OCI-LY1 (cell line): ENCODE measurements around the gene NUP98.
A peak's percentile ranks its signal among the peaks of the same experiment; 100 is the strongest.

Source experiments
- H2AFZ ChIP-seq: fragments of 200-600 bp; sonication (generic), shearing (Covaris generic); 2 replicates; pipeline ENCODE4 v1.6.0; 2014; ENCODE audit warnings: antibody characterized with exemption, mild to moderate bottlenecking, low read length
- H3F3A ChIP-seq: fragments of 200-600 bp; sonication (generic), shearing (Covaris generic); 2 replicates; pipeline ENCODE4 v1.6.0; 2014; ENCODE audit warnings: mild to moderate bottlenecking, antibody characterized with exemption, low read length, moderate library complexity; ENCODE audit not compliant: insufficient read depth
- H3K27ac ChIP-seq: fragments of 200-600 bp; sonication (generic); 2 replicates; pipeline ENCODE4 v1.5.1; 2014; ENCODE audit warnings: low read length, mixed run types, mild to moderate bottlenecking, low read depth; ENCODE audit not compliant: poor library complexity, severe bottlenecking
- H3K27me3 ChIP-seq: fragments of 200-600 bp; sonication (generic); 2 replicates; pipeline ENCODE4 v1.6.0; 2014; ENCODE audit warnings: antibody characterized with exemption, mild to moderate bottlenecking, low read length, moderate library complexity; ENCODE audit not compliant: insufficient read depth
- H3K36me3 ChIP-seq: fragments of 200-600 bp; sonication (generic); 2 replicates; pipeline ENCODE4 v1.6.1; 2014; ENCODE audit warnings: mild to moderate bottlenecking, antibody characterized with exemption, low read length, moderate library complexity, mixed read lengths; ENCODE audit not compliant: insufficient read depth
- H3K4me1 ChIP-seq: fragments of 200-600 bp; sonication (generic); 2 replicates; pipeline ENCODE4 v1.5.1; 2014; ENCODE audit warnings: mild to moderate bottlenecking, low read length, moderate library complexity; ENCODE audit not compliant: insufficient read depth, severe bottlenecking
- H3K4me2 ChIP-seq: fragments of 200-600 bp; sonication (generic), shearing (Covaris generic); 2 replicates; pipeline ENCODE4 v1.6.1; 2014; ENCODE audit warnings: low read length
- H3K4me3 ChIP-seq: fragments of 200-600 bp; sonication (generic); 2 replicates; pipeline ENCODE4 v1.5.1; 2014; ENCODE audit warnings: low read length, low read depth, mild to moderate bottlenecking, mixed read lengths; ENCODE audit not compliant: poor library complexity, severe bottlenecking
- H3K79me2 ChIP-seq: fragments of 200-600 bp; shearing (Covaris generic); 2 replicates; pipeline ENCODE4 v1.6.1; 2016; ENCODE audit warnings: mixed run types, low read length, mixed read lengths; ENCODE audit not compliant: insufficient read depth
- H3K9ac ChIP-seq: fragments of 200-600 bp; sonication (generic), shearing (Covaris generic); 2 replicates; pipeline ENCODE4 v1.6.1; 2014; ENCODE audit warnings: mild to moderate bottlenecking, low read length, mixed read lengths
- H3K9me2 ChIP-seq: fragments of 200-600 bp; sonication (generic), shearing (Covaris generic); 2 replicates; pipeline ENCODE4 v1.6.1; 2014; ENCODE audit warnings: low read depth, mild to moderate bottlenecking, low read length, mixed read lengths
- H3K9me3 ChIP-seq: fragments of 200-600 bp; shearing (Covaris generic); 2 replicates; pipeline ENCODE4 v1.6.1; 2014; ENCODE audit warnings: low read length, mixed read lengths
- H4K20me1 ChIP-seq: fragments of 200-600 bp; sonication (generic), shearing (Covaris generic); 2 replicates; pipeline ENCODE4 v1.6.0; 2016; ENCODE audit warnings: mild to moderate bottlenecking, low read length; ENCODE audit not compliant: insufficient read depth
- EZH2 ChIP-seq: fragments of 200-600 bp; sonication (generic), shearing (Covaris generic); IDR thresholded peaks from 2 replicates; pipeline ENCODE4 v1.8.0; 2017; ENCODE audit warnings: borderline replicate concordance, mixed run types, mild to moderate bottlenecking, antibody characterized with exemption, low read length, moderate library complexity, mixed read lengths
- TF ChIP-seq, protein P1 (sequence below): fragments of 200-600 bp; sonication (generic), shearing (Covaris generic); IDR thresholded peaks from 2 replicates; pipeline ENCODE4 v1.5.1; 2017; ENCODE audit warnings: mild to moderate bottlenecking, antibody characterized with exemption, low read length, moderate library complexity, mixed read lengths

Gene NUP98

DNA sequence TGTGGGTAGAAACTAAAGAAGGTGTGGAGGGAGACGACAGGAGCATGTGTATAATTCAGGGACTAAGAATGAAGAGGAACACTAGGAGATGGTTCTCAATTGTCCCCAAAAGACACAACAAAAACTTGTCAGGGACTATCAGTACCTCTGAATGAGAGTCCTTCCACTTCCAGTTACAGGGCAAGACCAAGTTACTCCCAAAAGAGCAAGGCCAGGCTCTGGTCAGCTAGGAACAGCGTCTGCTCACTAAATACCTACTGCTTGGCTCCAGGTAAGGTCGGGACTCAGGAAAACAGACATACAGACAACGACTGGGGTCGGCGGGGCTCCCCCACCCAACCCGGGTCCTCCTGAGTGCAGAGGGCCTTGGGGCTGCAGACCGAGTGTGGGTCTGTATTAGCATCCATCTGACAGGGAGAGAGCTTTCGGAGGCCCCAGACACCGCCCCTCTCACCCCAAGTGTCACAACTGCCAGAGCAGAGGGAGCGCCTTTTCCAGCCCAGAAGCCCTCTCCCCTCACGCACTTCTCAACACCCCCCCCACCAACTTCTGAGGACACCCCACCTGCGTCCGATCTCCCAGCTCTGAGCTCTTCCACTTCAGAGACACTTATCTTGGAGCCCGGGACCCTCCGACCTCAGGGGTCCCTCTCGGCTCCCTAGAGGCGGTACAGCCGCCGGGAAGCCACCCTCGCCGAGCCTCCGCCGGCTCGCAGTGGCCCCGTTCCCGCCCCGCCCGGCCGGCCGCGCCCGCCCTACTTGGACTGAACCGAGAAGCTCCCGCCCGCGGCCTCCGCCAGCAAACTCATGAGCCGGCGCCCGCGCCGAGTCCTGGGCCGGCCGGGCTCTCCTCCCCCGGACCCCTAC is 42.9 kb upstream of the NUP98 start:
- no peak overlapping the region for H2AFZ ChIP-seq
- peak overlapping the region; percentile 93 for H3K9ac ChIP-seq
- peaks cover 45% of the 10 kb centered on the region for H3K4me1 ChIP-seq
- no peaks in the 10 kb centered on the region for H3K27me3 ChIP-seq
- peak overlapping the region; percentile 78 for H3K27ac ChIP-seq
- H3K79me2 ChIP-seq, result peaks cover 24% of the 10 kb centered on the region
- H3K9me2 ChIP-seq, result no peaks in the 10 kb centered on the region
- no peaks in the 10 kb centered on the region for H3F3A ChIP-seq
- TF ChIP-seq, protein P1, sequence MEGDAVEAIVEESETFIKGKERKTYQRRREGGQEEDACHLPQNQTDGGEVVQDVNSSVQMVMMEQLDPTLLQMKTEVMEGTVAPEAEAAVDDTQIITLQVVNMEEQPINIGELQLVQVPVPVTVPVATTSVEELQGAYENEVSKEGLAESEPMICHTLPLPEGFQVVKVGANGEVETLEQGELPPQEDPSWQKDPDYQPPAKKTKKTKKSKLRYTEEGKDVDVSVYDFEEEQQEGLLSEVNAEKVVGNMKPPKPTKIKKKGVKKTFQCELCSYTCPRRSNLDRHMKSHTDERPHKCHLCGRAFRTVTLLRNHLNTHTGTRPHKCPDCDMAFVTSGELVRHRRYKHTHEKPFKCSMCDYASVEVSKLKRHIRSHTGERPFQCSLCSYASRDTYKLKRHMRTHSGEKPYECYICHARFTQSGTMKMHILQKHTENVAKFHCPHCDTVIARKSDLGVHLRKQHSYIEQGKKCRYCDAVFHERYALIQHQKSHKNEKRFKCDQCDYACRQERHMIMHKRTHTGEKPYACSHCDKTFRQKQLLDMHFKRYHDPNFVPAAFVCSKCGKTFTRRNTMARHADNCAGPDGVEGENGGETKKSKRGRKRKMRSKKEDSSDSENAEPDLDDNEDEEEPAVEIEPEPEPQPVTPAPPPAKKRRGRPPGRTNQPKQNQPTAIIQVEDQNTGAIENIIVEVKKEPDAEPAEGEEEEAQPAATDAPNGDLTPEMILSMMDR, result no peak
- no peak for TF ChIP-seq EZH2
- peaks cover 4% of the 10 kb centered on the region; the same call in 1 of the 2 replicates for H3K36me3 ChIP-seq
- H3K9me3 ChIP-seq, result no peaks in the 10 kb centered on the region
- H3K4me3 ChIP-seq, result peak overlapping the region; percentile 90
- no peaks in the 10 kb centered on the region for H4K20me1 ChIP-seq
- peak overlapping the region; percentile 91 for H3K4me2 ChIP-seq

DNA sequence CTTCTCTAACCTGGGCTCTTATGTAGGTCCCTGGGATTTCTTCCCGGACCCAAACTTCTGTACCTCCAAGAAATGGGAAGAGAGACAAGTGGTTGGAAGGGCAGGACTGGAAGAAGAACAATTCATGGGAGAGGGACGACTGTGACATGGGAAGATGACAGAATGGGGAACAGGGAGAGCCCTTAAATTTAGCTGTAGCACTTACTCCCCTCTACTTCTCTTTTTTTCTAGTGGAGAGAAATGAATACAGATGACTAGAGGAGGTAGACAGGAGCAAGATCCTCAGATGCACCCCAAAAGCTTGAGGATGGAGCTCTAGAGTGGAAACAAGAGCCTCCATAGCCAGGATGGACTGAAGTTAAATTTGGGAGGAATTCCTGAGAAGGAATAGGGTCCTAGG is 41.1 kb upstream of the NUP98 start:
- TF ChIP-seq EZH2, result no peak
- TF ChIP-seq, protein P1, result no peak
- Histone ChIP-seq H3K4me1 (peaks cover 54% of the 10 kb centered on the region), H3K9ac (peak overlapping the region; percentile 93; the same call in 1 of the 2 replicates), H3K9me3 (no peaks in the 10 kb centered on the region), H3K27me3 (no peaks in the 10 kb centered on the region), H3K36me3 (peaks cover 20% of the 10 kb centered on the region; the same call in 1 of the 2 replicates), H4K20me1 (no peaks in the 10 kb centered on the region), H3K4me3 (peak overlapping the region; percentile 90), H3F3A (no peaks in the 10 kb centered on the region), H3K4me2 (peak overlapping the region; percentile 91), H3K79me2 (peaks cover 30% of the 10 kb centered on the region), H3K27ac (peak overlapping the region; percentile 78), H3K9me2 (no peaks in the 10 kb centered on the region), H2AFZ (no peak overlapping the region)

DNA sequence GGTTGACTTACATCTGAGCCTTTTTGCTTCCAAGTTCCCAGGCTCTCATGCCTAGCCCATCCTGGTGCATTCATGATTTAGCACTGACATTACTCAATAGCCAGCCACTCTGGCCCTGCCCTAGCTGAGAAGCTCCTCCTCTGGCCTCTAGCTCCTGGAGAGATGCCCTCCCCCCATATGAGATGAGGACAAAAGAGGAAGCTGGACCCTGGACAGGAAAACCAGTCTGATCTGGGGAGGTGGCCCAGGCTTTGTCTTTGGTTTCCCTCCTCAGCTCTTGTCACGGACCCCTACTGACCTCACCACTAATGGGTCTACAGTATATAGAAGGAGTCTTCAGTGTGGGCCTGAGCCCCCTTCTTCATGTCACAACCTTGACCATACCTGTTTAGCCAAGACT is 40.4 kb upstream of the NUP98 start:
- H3K9me2 ChIP-seq, result no peaks in the 10 kb centered on the region
- H3K79me2 ChIP-seq, result peaks cover 30% of the 10 kb centered on the region
- H4K20me1 ChIP-seq, result no peaks in the 10 kb centered on the region
- no peak for TF ChIP-seq EZH2
- H3K4me1 ChIP-seq, result peaks cover 54% of the 10 kb centered on the region
- no peaks in the 10 kb centered on the region for H3K27me3 ChIP-seq
- no peak overlapping the region for H2AFZ ChIP-seq
- H3K4me3 ChIP-seq, result peak overlapping the region; percentile 90
- H3K9me3 ChIP-seq, result no peaks in the 10 kb centered on the region
- peaks cover 24% of the 10 kb centered on the region; the same call in 1 of the 2 replicates for H3K36me3 ChIP-seq
- H3F3A ChIP-seq, result no peaks in the 10 kb centered on the region
- peak overlapping the region; percentile 78 for H3K27ac ChIP-seq
- peak overlapping the region; percentile 91 for H3K4me2 ChIP-seq
- no peak overlapping the region for H3K9ac ChIP-seq
